Esophagus muscularis mucosa (tissue), 4 donors: ENCODE measurements around the gene MAGI3. TPM values are rescaled to one million over a fixed set of nuclear protein-coding genes. Genes with fewer than 3 reads are reported as not detected.

ENCODE experiments used
- DNase-seq: peaks from one replicate; pipeline ENCODE4 v3.0.0-alpha.2; 2017; ENCODE audit errors: extremely low spot score
- H3K27ac ChIP-seq, 4 donors: fragments of 200-600 bp; sonication (generic); replicated peaks in 1 of 4; 1 replicate in 3 of 4; 2 replicates in 1 of 4; pipeline ENCODE4 v1.5.1; 2016 to 2019; ENCODE audit warnings: mild to moderate bottlenecking in 1 of 4
- H3K27me3 ChIP-seq, 4 donors: fragments of 200-600 bp; sonication (generic); one replicate each; pipeline versions ENCODE4 v1.5.1 to v1.6.0; 2016 to 2019
- H3K36me3 ChIP-seq, 4 donors: fragments of 200-600 bp; sonication (generic); one replicate each; pipeline ENCODE4 v1.5.1; 2016 to 2019
- H3K4me1 ChIP-seq, 4 donors: fragments of 200-600 bp; sonication (generic); one replicate each; pipeline ENCODE4 v1.5.1; 2016 to 2019
- H3K4me3 ChIP-seq, 4 donors: fragments of 200-600 bp; sonication (generic); 1 replicate in 2 of 4; 2 replicates in 2 of 4; pipeline ENCODE4 v1.5.1; 2016 to 2019; ENCODE audit warnings: mild to moderate bottlenecking in 4 of 4, moderate library complexity in 1 of 4
- H3K9me3 ChIP-seq, 4 donors: fragments of 200-600 bp; sonication (generic); 1 replicate in 3 of 4; 2 replicates in 1 of 4; pipeline ENCODE4 v1.5.1; 2016 to 2019
- CTCF ChIP-seq, 3 experiments: fragments of 200-600 bp in 2 of 3; fragments of 450-650 bp in 1 of 3; sonication (generic) in 2 of 3; IDR thresholded peaks; one replicate each; pipeline ENCODE4 v1.5.1; 2017 to 2019; ENCODE audit warnings: antibody characterized with exemption in 3 of 3, mild to moderate bottlenecking in 2 of 3, moderate library complexity in 1 of 3
- EP300 ChIP-seq: sonication (generic); formaldehyde crosslinking; IDR thresholded peaks from one replicate; pipeline ENCODE4 v1.6.1; 2017; ENCODE audit warnings: antibody characterized with exemption
- POLR2A ChIP-seq: fragments of 450-650 bp; IDR thresholded peaks from one replicate; pipeline ENCODE4 v1.6.1; 2017; ENCODE audit warnings: antibody characterized with exemption, moderate library complexity, mild to moderate bottlenecking, low read depth
- POLR2AphosphoS5 ChIP-seq, 2 donors: sonication (generic); formaldehyde crosslinking; IDR thresholded peaks; one replicate each; pipeline ENCODE4 v1.6.1; 2017; ENCODE audit warnings: antibody characterized with exemption in 2 of 2
- WGBS: methylation state at CpG from one replicate; pipeline ENCODE4 v1.1.5; 2018; 5-methylcytosine and 5-hydroxymethylcytosine counted together
- intact Hi-C: fragments of 100-400 bp; cut with DNase I; formaldehyde crosslinking; loops from one replicate; pipeline ENCODE4 v1.15.1; 2023
- total RNA-seq, 4 donors: library from RNA; depleted of rRNA; stranded (reverse); fragments of >200 nt; gene quantifications; one replicate each; pipeline versions ENCODE4 v1.1.0 to v1.2.1, GENCODE V29; 2016

MAGI3 gene
- total RNA-seq, 4 donors from 2014 or later = 14.6 to 21.7 (median 16.4) TPM

- Histone ChIP-seq H3K27ac (no peak overlapping the region), H3K9me3 (no peaks in the 10 kb centered on the region), H3K27me3 (no peaks in the 10 kb centered on the region), H3K4me1 (peaks cover 0 to 9% (median 8%) of the 10 kb centered on the region in 4 donors), H3K4me3 (no peak overlapping the region), H3K36me3 (no peaks in the 10 kb centered on the region)
- DNase-seq = no peak
- WGBS = 94% methylated on average over 2 of the region's 2 CpGs
- TF ChIP-seq CTCF (IDR thresholded peaks at IDR 0.05) (no peak), EP300 (no peak), POLR2A (no peak), POLR2AphosphoS5 (IDR thresholded peaks at IDR 0.05) (no peak)
- intact Hi-C loops = no loop called here
Observed at GRCh38 chr1:113416496-113416895, 26.2 kb downstream of the MAGI3 start.

- no peak for TF ChIP-seq CTCF (IDR thresholded peaks at IDR 0.05)
- no peak for TF ChIP-seq POLR2AphosphoS5 (IDR thresholded peaks at IDR 0.05)
- no peak for TF ChIP-seq POLR2A
- H3K27ac ChIP-seq = no peak overlapping the region
- no peak for DNase-seq
- H3K36me3 ChIP-seq = no peaks in the 10 kb centered on the region
- no peak overlapping the region for H3K4me3 ChIP-seq
- peaks cover 0 to 5% (median 0%) of the 10 kb centered on the region in 4 donors for H3K9me3 ChIP-seq
- WGBS = 96% methylated on average over 24 of the region's 26 CpGs
- intact Hi-C loops = no loop called here
- H3K4me1 ChIP-seq = no peaks in the 10 kb centered on the region
- no peaks in the 10 kb centered on the region for H3K27me3 ChIP-seq
Observed at GRCh38 chr1:113422315-113423068, 32.2 kb downstream of the MAGI3 start.

- H3K27ac ChIP-seq = no peak overlapping the region
- no peaks in the 10 kb centered on the region for H3K36me3 ChIP-seq
- no peak overlapping the region for H3K4me3 ChIP-seq
- peaks cover 0 to 5% (median 0%) of the 10 kb centered on the region in 4 donors for H3K9me3 ChIP-seq
- TF ChIP-seq POLR2A (no peak), POLR2AphosphoS5 (IDR thresholded peaks at IDR 0.05) (no peak), EP300 (no peak), CTCF (IDR thresholded peaks at IDR 0.05) (no peak)
- intact Hi-C loops = no loop called here
- H3K27me3 ChIP-seq = no peaks in the 10 kb centered on the region
- H3K4me1 ChIP-seq = peaks cover 0 to 3% (median 2%) of the 10 kb centered on the region in 4 donors
- DNase-seq = no peak
- WGBS = 96% methylated on average over 4 of the region's 14 CpGs
Observed at GRCh38 chr1:113423826-113424225, 33.5 kb downstream of the MAGI3 start.

GRCh38 chr1:113429461-113430153 is 39.3 kb downstream of the MAGI3 start:
- no peak for DNase-seq
- H3K9me3 ChIP-seq = peaks cover 0 to 5% (median 0%) of the 10 kb centered on the region in 4 donors
- no peaks in the 10 kb centered on the region for H3K36me3 ChIP-seq
- no peak overlapping the region for H3K4me3 ChIP-seq
- no peak overlapping the region for H3K27ac ChIP-seq
- 80% methylated on average over 3 of the region's 3 CpGs for WGBS
- intact Hi-C loops = no loop called here
- H3K27me3 ChIP-seq = no peaks in the 10 kb centered on the region
- TF ChIP-seq CTCF (IDR thresholded peaks at IDR 0.05) (no peak), EP300 (no peak), POLR2AphosphoS5 (IDR thresholded peaks at IDR 0.05) (no peak), POLR2A (no peak)
- peaks cover 0 to 31% (median 19%) of the 10 kb centered on the region in 4 donors for H3K4me1 ChIP-seq
